GM18907 (cell line): ENCODE data around the gene ZNF26.
"Not testable (repeated sequence)": the region's sequence is repeated elsewhere in the genome, so short reads cannot be mapped to it uniquely, and the experiment has no call there.

Source experiments
- ATAC-seq: cut with Tn5 transposase; IDR thresholded peaks from one replicate; pipeline ENCODE4 v1.9.1; 2021; ENCODE audit warnings: mild to moderate bottlenecking, moderate library complexity; ENCODE audit not compliant: unreplicated experiment

Gene ZNF26, protein sequence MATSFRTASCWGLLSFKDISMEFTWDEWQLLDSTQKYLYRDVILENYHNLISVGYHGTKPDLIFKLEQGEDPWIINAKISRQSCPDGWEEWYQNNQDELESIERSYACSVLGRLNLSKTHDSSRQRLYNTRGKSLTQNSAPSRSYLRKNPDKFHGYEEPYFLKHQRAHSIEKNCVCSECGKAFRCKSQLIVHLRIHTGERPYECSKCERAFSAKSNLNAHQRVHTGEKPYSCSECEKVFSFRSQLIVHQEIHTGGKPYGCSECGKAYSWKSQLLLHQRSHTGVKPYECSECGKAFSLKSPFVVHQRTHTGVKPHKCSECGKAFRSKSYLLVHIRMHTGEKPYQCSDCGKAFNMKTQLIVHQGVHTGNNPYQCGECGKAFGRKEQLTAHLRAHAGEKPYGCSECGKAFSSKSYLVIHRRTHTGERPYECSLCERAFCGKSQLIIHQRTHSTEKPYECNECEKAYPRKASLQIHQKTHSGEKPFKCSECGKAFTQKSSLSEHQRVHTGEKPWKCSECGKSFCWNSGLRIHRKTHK

GRCh38 chr12:132986001-132986884, at the start of gene ZNF26:
Gene ZNF26 (plus strand): TSS chr12:132986367. CDS start chr12:132986841, 474 bp downstream.
- peak; percentile 96 for ATAC-seq

GRCh38 chr12:132936921-132937320, 49.2 kb upstream of the ZNF26 start:
- not testable (repeated sequence) for ATAC-seq

DNA sequence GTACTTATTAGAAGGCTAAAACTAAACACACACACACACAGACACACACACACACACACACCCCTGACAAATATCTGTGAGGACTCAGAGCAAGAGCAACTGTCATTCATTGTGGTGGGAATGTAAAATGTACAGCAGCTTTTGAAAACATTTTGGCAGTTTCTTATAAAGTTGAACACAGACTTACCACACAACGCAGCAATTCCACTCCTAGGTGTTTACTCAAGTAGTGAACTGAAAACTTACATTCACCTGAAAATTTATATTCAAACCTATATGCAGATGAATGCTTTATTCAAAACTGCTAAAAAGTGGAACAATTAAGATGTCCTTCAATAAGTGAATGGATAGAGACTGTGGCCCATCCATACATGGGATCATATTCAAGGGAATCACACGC, 48.7 kb upstream of the ZNF26 start:
- no peak for ATAC-seq

GRCh38 chr12:132938807-132939206, 47.4 kb upstream of the ZNF26 start:
- not testable (repeated sequence) for ATAC-seq

- no peak for ATAC-seq
Measured at GRCh38 chr12:132940071-132940719, 46.0 kb upstream of the ZNF26 start.

DNA sequence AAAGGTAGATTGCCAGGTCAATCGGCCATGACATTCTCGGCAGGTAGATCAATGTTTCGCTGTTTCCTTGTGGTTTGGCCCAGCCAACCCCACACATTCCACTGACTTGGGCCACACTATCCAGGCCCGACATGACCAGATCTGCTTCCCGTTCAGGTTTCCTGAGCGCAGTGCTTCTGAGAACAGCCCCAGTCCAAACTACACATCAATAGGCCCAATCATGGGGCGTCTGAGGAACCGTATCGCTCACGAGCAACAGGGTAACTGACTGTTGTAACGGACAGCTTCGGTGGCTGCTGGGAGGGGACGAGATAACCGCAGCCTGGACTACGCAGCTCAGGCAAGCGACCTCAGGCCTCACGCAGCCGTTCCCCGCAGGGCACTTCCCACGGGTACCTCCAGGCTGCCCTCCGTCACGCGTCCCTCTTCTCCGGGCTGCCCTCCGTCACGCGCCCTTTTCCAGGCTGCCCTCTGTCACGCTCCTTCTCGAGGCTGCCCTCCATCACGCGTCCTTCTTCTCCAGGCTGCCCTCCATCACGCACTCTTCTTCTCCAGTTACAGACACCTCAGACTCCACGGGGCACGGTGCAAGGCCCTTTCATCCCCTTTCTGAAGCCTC, 44.7 kb upstream of the ZNF26 start:
- ATAC-seq: no peak

- ATAC-seq: no peak
Measured at GRCh38 chr12:132942611-132943010, 43.6 kb upstream of the ZNF26 start.

- ATAC-seq: no peak
Measured at GRCh38 chr12:132945806-132946205, 40.4 kb upstream of the ZNF26 start.

DNA sequence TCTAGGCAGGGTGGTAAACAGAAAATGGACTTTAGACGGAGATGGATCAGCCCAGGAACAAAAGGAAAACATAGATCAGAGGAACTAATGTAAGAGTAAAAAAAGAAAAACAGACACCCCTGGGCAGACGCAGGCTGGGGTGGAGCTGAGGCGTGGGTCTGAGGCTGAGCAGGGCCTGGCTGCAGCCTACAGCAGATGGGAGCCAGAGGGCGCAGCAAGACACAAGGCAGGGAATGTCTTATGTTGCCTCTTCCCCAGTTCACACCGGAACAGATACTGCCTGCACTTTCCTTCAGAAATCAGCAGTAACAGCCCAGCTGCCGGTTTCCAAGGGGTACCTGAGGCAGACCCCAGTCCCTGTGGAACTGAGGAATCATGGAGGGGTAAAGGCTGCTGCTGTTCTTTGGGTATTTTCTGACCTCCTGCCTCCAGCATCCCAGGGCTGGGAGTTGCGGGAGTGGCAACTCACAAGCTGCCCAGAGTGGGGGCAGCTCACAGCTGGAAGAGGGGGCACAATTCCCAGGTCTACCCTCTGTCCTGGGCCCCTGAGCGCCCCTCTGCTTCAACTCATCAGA, 39.8 kb upstream of the ZNF26 start:
- no peak for ATAC-seq

DNA sequence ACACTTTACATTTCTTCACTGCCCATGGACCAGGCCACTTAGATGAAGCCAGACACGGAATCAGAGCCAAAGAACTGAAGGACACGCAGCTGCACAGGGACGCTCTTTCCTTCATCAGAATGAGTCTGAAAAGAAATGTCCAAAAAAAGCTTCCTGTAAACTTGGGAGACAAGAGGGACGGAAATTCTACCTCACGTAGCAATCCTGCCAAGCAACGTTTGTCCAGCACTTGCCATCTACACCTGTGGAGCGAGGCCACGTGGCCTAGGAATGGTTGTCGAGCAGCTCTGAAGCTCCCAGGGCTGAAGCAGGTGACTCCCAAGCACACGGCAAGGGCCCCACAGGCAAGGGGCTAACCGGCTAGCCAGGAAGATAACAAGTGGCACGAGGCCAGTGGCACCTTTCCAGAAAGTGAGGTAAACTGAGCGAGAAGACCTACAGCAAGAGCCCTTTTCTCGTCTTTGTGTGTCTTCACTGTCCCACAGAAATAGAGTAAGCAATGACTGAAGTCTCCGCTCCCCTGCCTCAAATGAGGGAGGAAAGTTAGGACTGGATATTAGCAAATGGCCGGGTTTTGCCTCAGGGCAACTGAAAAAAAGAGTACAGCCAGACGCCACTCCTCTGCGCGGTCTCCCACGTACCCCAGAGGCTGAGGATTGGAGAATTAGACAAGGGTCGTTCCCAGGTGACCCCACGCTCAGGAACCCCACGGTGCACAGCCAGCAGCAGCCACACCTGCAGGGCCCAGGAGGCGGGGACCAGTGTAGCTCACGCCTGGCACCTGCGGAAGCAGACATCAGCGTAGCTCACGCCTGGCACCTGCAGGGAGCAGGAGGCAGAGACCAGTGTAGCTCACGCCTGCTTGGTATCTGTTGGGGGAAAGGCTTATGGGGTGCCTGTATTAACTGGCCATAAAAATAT, 37.8 kb upstream of the ZNF26 start:
- no peak for ATAC-seq

DNA sequence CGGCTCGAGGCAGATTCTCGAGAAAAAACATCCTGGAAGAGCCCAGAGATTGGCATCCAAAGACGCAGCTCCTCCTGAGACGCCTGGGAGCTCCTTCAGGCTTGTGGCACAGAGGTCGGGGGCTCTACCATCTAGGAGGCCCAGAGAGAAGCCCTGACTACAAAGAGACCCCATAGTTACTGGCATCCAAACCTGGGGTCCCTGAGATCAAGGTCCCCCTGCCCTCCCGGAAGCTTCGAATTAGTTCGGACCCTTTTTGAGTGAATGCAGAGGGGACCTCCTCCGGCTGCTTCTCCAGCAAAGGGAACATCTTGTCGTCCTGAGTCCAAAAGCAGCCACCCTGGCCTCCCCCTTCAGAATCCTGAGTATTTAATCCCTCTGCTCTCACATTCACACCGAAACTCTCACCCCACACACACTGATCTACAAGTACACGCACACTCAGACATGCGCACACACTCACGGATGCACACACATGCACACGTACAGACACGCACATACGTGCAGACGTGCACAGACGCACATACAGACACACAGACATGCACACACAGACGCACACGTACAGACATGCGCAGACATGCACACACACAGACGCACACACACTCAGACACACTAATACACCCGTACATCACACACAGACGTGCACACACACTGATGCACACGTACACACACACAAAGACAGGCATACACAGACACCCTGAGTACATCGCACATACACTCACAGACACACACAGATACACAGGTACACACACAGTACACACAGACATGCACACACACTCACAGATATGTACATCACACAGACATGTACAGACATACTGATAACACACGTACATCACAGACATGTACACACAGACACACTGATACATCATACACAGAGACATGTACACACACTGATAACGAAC, 36.0 kb upstream of the ZNF26 start:
- ATAC-seq: no peak

- ATAC-seq: no peak
Measured at GRCh38 chr12:132950844-132951535, 35.2 kb upstream of the ZNF26 start.

DNA sequence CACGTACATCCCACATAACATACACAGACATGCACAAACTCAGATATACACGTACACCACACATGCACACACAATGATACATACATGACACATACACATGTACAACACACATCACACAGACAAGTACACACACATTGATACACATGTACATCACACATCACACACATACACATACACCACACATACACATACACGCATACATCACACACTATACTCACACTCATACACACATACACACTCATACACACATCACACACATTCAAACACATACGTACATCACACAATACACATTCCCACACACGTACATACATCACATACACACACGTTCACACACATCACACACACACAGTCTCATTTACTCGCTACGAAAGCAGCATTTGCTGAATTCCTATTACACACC, 34.5 kb upstream of the ZNF26 start:
- ATAC-seq: no peak

GRCh38 chr12:132952371-132953162, 33.6 kb upstream of the ZNF26 start:
- ATAC-seq: no peak

DNA sequence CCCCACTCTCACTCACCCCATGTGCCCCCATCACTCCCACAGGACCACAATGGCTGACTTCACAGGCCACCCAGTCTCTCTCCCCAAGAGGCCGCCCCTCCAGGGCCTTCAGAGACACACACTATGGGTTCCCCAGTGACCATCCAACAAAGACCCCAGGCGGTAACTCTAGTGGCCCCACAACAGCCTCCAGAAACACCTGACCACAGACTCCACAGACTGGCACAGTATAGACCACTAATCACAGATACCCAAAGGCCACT, 33.1 kb upstream of the ZNF26 start:
- ATAC-seq: no peak

GRCh38 chr12:132953771-132954170, 32.4 kb upstream of the ZNF26 start:
- no peak for ATAC-seq

DNA sequence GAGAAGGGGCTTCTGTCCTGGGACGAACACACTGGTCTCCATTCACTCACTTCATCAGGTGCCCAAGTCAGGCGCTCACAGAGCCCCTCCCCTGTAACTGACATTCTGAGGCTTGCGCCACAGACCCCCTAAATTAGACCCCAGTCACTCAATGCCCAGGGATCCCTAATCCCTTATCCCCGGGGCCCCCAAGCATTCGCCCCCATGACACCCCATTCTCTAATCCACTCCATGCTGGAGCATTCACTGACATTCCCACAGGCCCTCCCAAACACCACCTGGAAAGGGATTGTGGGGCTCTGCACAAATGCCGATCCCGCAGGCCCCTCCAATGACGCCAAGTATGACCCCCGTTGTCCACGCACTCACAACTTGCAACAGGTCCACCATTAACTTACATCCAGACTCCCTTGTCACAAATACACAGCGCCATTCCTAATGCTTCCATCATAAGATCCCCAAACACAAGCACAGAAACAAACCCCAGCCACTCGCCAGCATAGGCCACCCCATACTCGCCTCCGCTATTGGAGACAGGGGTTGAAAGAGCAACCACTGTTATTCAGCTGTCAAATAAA, 31.6 kb upstream of the ZNF26 start:
- ATAC-seq: no peak
